HG02981 (cell line): Measurements from ENCODE around the gene GABRB1.
A peak's percentile ranks its signal among the peaks of the same experiment; 100 is the strongest.
"Not testable (repeated sequence)": the region's sequence is repeated elsewhere in the genome, so short reads cannot be mapped to it uniquely, and the experiment has no call there.

Source experiments
- ATAC-seq: cut with Tn5 transposase; IDR thresholded peaks from one replicate; pipeline ENCODE4 v1.9.1; 2021; ENCODE audit warnings: mild to moderate bottlenecking, moderate library complexity; ENCODE audit not compliant: unreplicated experiment

The GABRB1 gene

GRCh38 chr4:47378021-47378530 is 346.7 kb downstream of the GABRB1 start:
- not testable (repeated sequence) for ATAC-seq

- ATAC-seq, result no peak
Measured at GRCh38 chr4:47381172-47381571, 349.8 kb downstream of the GABRB1 start.

- ATAC-seq, result no peak
Measured at GRCh38 chr4:47382846-47383360, 351.5 kb downstream of the GABRB1 start.

GRCh38 chr4:47383829-47384427 is 352.6 kb downstream of the GABRB1 start:
- no peak for ATAC-seq

- ATAC-seq, result no peak
Measured at GRCh38 chr4:47386146-47386545, 354.8 kb downstream of the GABRB1 start.

GRCh38 chr4:47386561-47387235 is 355.3 kb downstream of the GABRB1 start:
- ATAC-seq, result no peak

GRCh38 chr4:47390428-47391125 is 359.2 kb downstream of the GABRB1 start:
- ATAC-seq, result no peak

GRCh38 chr4:47391256-47391655 is 359.9 kb downstream of the GABRB1 start:
- no peak for ATAC-seq

- no peak for ATAC-seq
Measured at GRCh38 chr4:47406408-47406807, 375.0 kb downstream of the GABRB1 start.

GRCh38 chr4:47410271-47410670 is 378.9 kb downstream of the GABRB1 start:
- no peak for ATAC-seq

GRCh38 chr4:47413521-47413920 is 382.2 kb downstream of the GABRB1 start:
- peak; percentile 44 for ATAC-seq

- peak; percentile 74 for ATAC-seq
Measured at GRCh38 chr4:47415719-47416118, 384.4 kb downstream of the GABRB1 start.

GRCh38 chr4:47418147-47418546 is 386.8 kb downstream of the GABRB1 start:
- no peak for ATAC-seq

- no peak for ATAC-seq
Measured at GRCh38 chr4:47419296-47419695, 387.9 kb downstream of the GABRB1 start.

GRCh38 chr4:47425628-47426027 is 394.3 kb downstream of the GABRB1 start:
- ATAC-seq, result no peak

- ATAC-seq, result no peak
Measured at GRCh38 chr4:47427935-47428334, 396.6 kb downstream of the GABRB1 start.

GRCh38 chr4:47432749-47433148 is 401.4 kb downstream of the GABRB1 start:
- ATAC-seq, result no peak

- ATAC-seq, result no peak
Measured at GRCh38 chr4:47434931-47435330, 403.6 kb downstream of the GABRB1 start.

- peak; percentile 78 for ATAC-seq
Measured at GRCh38 chr4:47442980-47443379, 411.6 kb downstream of the GABRB1 start.

- no peak for ATAC-seq
Measured at GRCh38 chr4:47444031-47444430, 412.7 kb downstream of the GABRB1 start.

- ATAC-seq, result no peak
Measured at GRCh38 chr4:47451657-47452056, 420.3 kb downstream of the GABRB1 start.

GRCh38 chr4:47462799-47463234 is 431.4 kb downstream of the GABRB1 start:
- peak; percentile 11 for ATAC-seq
